WTC11 (cell line): Measurements from ENCODE around the gene HSH2D. TPM values are rescaled to one million over a fixed set of nuclear protein-coding genes. Genes with fewer than 3 reads are reported as not detected.

Experiments
- ATAC-seq: fragments of 200-7000 bp; cut with Tn5 transposase; 2 replicates; pipeline ENCODE4 v1.10.0; 2021; ENCODE audit warnings: mild to moderate bottlenecking, moderate library complexity
- CTCF ChIA-PET: fragments of 300-600 bp; sonication (Branson Sonifier 250); formaldehyde crosslinking; loops from one replicate; lab custom pipeline; 2021; ENCODE audit warnings: antibody characterized with exemption; lab: Charles Lee
- POLR2A ChIA-PET: fragments of 350-600 bp; sonication (Branson Sonifier 250); formaldehyde crosslinking; loops from one replicate; lab custom pipeline; 2021; ENCODE audit warnings: antibody characterized with exemption; lab: Charles Lee
- DNase-seq: peaks from one replicate; pipeline ENCODE4 v3.0.0; 2021; ENCODE audit warnings: low spot score
- H3K27ac Mint-ChIP-seq: 2 replicates; pipeline ENCODE4 v1.8.0; 2021; ENCODE audit warnings: mixed read lengths
- H3K27me3 Mint-ChIP-seq: 2 replicates; pipeline ENCODE4 v1.8.0; 2021; ENCODE audit warnings: low read depth, mild to moderate bottlenecking, moderate library complexity, mixed read lengths
- H3K36me3 Mint-ChIP-seq: 2 replicates; pipeline ENCODE4 v1.8.0; 2021; ENCODE audit warnings: mixed read lengths
- H3K4me1 Mint-ChIP-seq: 2 replicates; pipeline ENCODE4 v1.8.0; 2022; ENCODE audit warnings: mixed read lengths
- H3K4me3 Mint-ChIP-seq: 2 replicates; pipeline ENCODE4 v1.8.0; 2021; ENCODE audit warnings: mild to moderate bottlenecking, moderate library complexity, mixed read lengths
- H3K9me3 Mint-ChIP-seq: 2 replicates; pipeline ENCODE4 v1.8.0; 2021; ENCODE audit warnings: mixed read lengths
- ATF1 ChIP-seq: sonication (generic); formaldehyde crosslinking; IDR thresholded peaks from 2 replicates; pipeline ENCODE4 v1.8.1; 2023; ENCODE audit warnings: mild to moderate bottlenecking, moderate library complexity, missing genetic modification reagents
- EMX1 ChIP-seq: fragments of 250-450 bp; sonication (Bioruptor Pico); IDR thresholded peaks from 2 replicates; pipeline ENCODE4 v1.8.0; 2021; ENCODE audit warnings: mild to moderate bottlenecking
- FOXK1 ChIP-seq: sonication (generic); formaldehyde crosslinking; IDR thresholded peaks from 2 replicates; pipeline ENCODE4 v1.8.0; 2022; ENCODE audit warnings: mild to moderate bottlenecking, moderate library complexity, missing genetic modification reagents
- GTF2I ChIP-seq: fragments of 250-450 bp; sonication (Bioruptor Pico); conservative IDR thresholded peaks from 2 replicates; pipeline ENCODE4 v1.4.0; 2021; ENCODE audit warnings: mild to moderate bottlenecking
- HMGA2 ChIP-seq: fragments of 250-450 bp; sonication (Bioruptor Pico); IDR thresholded peaks from 2 replicates; pipeline ENCODE4 v1.4.0; 2021; ENCODE audit warnings: mild to moderate bottlenecking, moderate library complexity
- JAZF1 ChIP-seq: fragments of 250-450 bp; sonication (Bioruptor Pico); IDR thresholded peaks from 2 replicates; pipeline ENCODE4 v1.9.0; 2021; ENCODE audit warnings: moderate library complexity, mild to moderate bottlenecking, inconsistent platforms
- JUN ChIP-seq: sonication (generic); formaldehyde crosslinking; IDR thresholded peaks from 2 replicates; pipeline ENCODE4 v1.8.0; 2023; ENCODE audit warnings: mild to moderate bottlenecking, missing genetic modification reagents
- NR3C1 ChIP-seq: sonication (generic); formaldehyde crosslinking; conservative IDR thresholded peaks from 2 replicates; pipeline ENCODE4 v1.8.1; 2023; ENCODE audit warnings: low read depth, mild to moderate bottlenecking, missing genetic modification reagents
- RORB ChIP-seq: fragments of 250-450 bp; sonication (Bioruptor Pico); IDR thresholded peaks from 2 replicates; pipeline ENCODE4 v1.9.0; 2021; ENCODE audit warnings: mild to moderate bottlenecking
- STAT6 ChIP-seq: sonication (generic); formaldehyde crosslinking; conservative IDR thresholded peaks from 2 replicates; pipeline ENCODE4 v1.8.1; 2023; ENCODE audit warnings: mild to moderate bottlenecking, low read depth, missing genetic modification reagents, moderate library complexity
- USF1 ChIP-seq: sonication (generic); formaldehyde crosslinking; IDR thresholded peaks from 2 replicates; pipeline ENCODE4 v1.8.0; 2022; ENCODE audit warnings: mild to moderate bottlenecking, missing genetic modification reagents
- ZNF138 ChIP-seq: sonication (generic); formaldehyde crosslinking; conservative IDR thresholded peaks from 2 replicates; pipeline ENCODE4 v1.8.1; 2022; ENCODE audit warnings: mild to moderate bottlenecking, moderate library complexity, missing genetic modification reagents
- ZNF396 ChIP-seq: fragments of 250-450 bp; sonication (Bioruptor Pico); IDR thresholded peaks from 2 replicates; pipeline ENCODE4 v1.8.0; 2021; ENCODE audit warnings: mild to moderate bottlenecking, moderate library complexity, borderline replicate concordance
- ZNF671 ChIP-seq: fragments of 250-450 bp; sonication (Bioruptor Pico); IDR thresholded peaks from 2 replicates; pipeline ENCODE4 v1.8.0; 2021; ENCODE audit warnings: mild to moderate bottlenecking
- total RNA-seq: library from RNA; stranded (reverse); gene quantifications from 3 replicates; pipeline ENCODE4 v1.2.3, GENCODE V29; 2021
- TF ChIP-seq, protein P1 (sequence below): sonication (generic); formaldehyde crosslinking; IDR thresholded peaks from 2 replicates; pipeline ENCODE4 v1.8.1; 2023; ENCODE audit warnings: mild to moderate bottlenecking, missing genetic modification reagents, moderate library complexity
- TF ChIP-seq, protein P2 (sequence below): sonication (generic); formaldehyde crosslinking; IDR thresholded peaks from 2 replicates; pipeline ENCODE4 v1.8.0; 2022; ENCODE audit warnings: mild to moderate bottlenecking, missing genetic modification reagents
- TF ChIP-seq, protein P3 (sequence below): sonication (generic); formaldehyde crosslinking; conservative IDR thresholded peaks from 2 replicates; pipeline ENCODE4 v1.8.1; 2022; ENCODE audit warnings: mild to moderate bottlenecking, missing genetic modification reagents
- TF ChIP-seq, protein P4 (sequence below): sonication (generic); formaldehyde crosslinking; IDR thresholded peaks from 2 replicates; pipeline ENCODE4 v1.8.1; 2022; ENCODE audit warnings: missing genetic modification reagents, borderline replicate concordance
- TF ChIP-seq, protein P5 (sequence below): sonication (generic); formaldehyde crosslinking; IDR thresholded peaks from 2 replicates; pipeline ENCODE4 v1.8.0; 2022; ENCODE audit warnings: missing genetic modification reagents

Gene HSH2D
- total RNA-seq, 1 experiment from 2014 or later, result 1.6 TPM

DNA sequence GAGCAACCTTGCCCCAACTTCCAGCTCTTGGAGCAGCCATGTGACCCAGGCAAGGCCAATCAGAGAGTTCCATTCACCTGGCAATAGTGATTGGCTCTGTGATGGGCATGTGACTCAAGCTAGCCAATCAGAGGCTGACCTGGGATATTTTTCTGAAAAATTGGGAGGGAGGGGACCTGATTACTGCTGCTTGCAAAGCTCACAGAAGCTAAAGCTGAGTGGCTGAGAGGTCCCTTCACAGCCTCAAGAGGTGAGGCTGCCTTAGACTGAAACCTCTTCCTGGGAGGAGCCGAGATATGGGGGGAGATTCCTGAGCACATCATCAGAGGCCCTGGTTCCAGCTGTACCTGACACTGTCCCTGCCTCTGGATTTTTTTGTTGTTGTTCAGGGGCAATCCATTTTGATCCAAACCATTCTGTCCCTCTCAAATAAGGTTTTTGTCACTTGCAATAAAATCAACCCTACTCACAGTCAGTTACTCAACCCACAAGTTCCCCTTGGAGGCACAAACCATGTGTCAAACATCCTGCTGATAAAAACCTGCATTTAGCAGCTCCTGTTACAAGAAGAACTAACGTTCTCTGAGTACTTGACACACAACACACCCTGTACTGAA, 25.1 kb downstream of the HSH2D start:
- no peak overlapping the region for H3K27ac Mint-ChIP-seq
- POLR2A ChIA-PET, result interaction anchor here (0.7 kb wide), 1 partner anchor 1060 kb away, joined by 3 read pairs; no protein-coding TSS in a partner anchor
- no peak overlapping the region for H3K4me3 Mint-ChIP-seq
- peaks cover 5% of the 10 kb centered on the region for H3K27me3 Mint-ChIP-seq
- TF ChIP-seq, protein P1, sequence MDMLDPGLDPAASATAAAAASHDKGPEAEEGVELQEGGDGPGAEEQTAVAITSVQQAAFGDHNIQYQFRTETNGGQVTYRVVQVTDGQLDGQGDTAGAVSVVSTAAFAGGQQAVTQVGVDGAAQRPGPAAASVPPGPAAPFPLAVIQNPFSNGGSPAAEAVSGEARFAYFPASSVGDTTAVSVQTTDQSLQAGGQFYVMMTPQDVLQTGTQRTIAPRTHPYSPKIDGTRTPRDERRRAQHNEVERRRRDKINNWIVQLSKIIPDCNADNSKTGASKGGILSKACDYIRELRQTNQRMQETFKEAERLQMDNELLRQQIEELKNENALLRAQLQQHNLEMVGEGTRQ, result peak; percentile 71
- peak; percentile 65 for TF ChIP-seq USF1 (CRISPR knock-in tag)
- TF ChIP-seq EMX1 (CRISPR knock-in tag), result no peak
- CTCF ChIA-PET, result interaction anchor here (2.2 kb wide), 1 partner anchor 17 kb away, joined by 9 read pairs; the partner anchor contains the start of gene FAM32A
- H3K9me3 Mint-ChIP-seq, result no peaks in the 10 kb centered on the region
- H3K4me1 Mint-ChIP-seq, result no peaks in the 10 kb centered on the region
- ATAC-seq (no peak), DNase-seq (no peak)
- no peaks in the 10 kb centered on the region for H3K36me3 Mint-ChIP-seq

GRCh38 chr19:16170134-16170533, 26.6 kb downstream of the HSH2D start:
- peaks cover 2% of the 10 kb centered on the region; the same call in 1 of the 2 replicates for H3K9me3 Mint-ChIP-seq
- H3K27me3 Mint-ChIP-seq, result peaks cover 5% of the 10 kb centered on the region
- ChIA-PET CTCF (interaction anchor here (0.7 to 2.2 kb wide), 3 partner anchors 15 to 184 kb away, joined by 3 to 9 read pairs (median 3); partner anchors contain the start of gene FAM32A), POLR2A (no interaction called here)
- H3K4me1 Mint-ChIP-seq, result no peaks in the 10 kb centered on the region
- H3K27ac Mint-ChIP-seq, result no peak overlapping the region
- H3K36me3 Mint-ChIP-seq, result no peaks in the 10 kb centered on the region
- TF ChIP-seq ZNF671 (CRISPR knock-in tag) (no peak), ZNF396 (CRISPR knock-in tag) (no peak), JUN (no peak), HMGA2 (CRISPR knock-in tag) (no peak), GTF2I (CRISPR knock-in tag) (no peak), ZNF138 (CRISPR knock-in tag) (no peak), RORB (CRISPR knock-in tag) (no peak), ATF1 (no peak), NR3C1 (CRISPR knock-in tag) (no peak), STAT6 (no peak), FOXK1 (CRISPR knock-in tag) (no peak), JAZF1 (CRISPR knock-in tag) (no peak)
- TF ChIP-seq, protein P2, sequence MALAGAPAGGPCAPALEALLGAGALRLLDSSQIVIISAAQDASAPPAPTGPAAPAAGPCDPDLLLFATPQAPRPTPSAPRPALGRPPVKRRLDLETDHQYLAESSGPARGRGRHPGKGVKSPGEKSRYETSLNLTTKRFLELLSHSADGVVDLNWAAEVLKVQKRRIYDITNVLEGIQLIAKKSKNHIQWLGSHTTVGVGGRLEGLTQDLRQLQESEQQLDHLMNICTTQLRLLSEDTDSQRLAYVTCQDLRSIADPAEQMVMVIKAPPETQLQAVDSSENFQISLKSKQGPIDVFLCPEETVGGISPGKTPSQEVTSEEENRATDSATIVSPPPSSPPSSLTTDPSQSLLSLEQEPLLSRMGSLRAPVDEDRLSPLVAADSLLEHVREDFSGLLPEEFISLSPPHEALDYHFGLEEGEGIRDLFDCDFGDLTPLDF (CRISPR knock-in tag), result no peak
- TF ChIP-seq, protein P3, sequence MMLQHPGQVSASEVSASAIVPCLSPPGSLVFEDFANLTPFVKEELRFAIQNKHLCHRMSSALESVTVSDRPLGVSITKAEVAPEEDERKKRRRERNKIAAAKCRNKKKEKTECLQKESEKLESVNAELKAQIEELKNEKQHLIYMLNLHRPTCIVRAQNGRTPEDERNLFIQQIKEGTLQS (CRISPR knock-in tag), result no peak
- TF ChIP-seq, protein P4, sequence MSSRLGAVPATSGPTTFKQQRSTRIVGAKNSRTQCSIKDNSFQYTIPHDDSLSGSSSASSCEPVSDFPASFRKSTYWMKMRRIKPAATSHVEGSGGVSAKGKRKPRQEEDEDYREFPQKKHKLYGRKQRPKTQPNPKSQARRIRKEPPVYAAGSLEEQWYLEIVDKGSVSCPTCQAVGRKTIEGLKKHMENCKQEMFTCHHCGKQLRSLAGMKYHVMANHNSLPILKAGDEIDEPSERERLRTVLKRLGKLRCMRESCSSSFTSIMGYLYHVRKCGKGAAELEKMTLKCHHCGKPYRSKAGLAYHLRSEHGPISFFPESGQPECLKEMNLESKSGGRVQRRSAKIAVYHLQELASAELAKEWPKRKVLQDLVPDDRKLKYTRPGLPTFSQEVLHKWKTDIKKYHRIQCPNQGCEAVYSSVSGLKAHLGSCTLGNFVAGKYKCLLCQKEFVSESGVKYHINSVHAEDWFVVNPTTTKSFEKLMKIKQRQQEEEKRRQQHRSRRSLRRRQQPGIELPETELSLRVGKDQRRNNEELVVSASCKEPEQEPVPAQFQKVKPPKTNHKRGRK (CRISPR knock-in tag), result no peak
- TF ChIP-seq, protein P5, sequence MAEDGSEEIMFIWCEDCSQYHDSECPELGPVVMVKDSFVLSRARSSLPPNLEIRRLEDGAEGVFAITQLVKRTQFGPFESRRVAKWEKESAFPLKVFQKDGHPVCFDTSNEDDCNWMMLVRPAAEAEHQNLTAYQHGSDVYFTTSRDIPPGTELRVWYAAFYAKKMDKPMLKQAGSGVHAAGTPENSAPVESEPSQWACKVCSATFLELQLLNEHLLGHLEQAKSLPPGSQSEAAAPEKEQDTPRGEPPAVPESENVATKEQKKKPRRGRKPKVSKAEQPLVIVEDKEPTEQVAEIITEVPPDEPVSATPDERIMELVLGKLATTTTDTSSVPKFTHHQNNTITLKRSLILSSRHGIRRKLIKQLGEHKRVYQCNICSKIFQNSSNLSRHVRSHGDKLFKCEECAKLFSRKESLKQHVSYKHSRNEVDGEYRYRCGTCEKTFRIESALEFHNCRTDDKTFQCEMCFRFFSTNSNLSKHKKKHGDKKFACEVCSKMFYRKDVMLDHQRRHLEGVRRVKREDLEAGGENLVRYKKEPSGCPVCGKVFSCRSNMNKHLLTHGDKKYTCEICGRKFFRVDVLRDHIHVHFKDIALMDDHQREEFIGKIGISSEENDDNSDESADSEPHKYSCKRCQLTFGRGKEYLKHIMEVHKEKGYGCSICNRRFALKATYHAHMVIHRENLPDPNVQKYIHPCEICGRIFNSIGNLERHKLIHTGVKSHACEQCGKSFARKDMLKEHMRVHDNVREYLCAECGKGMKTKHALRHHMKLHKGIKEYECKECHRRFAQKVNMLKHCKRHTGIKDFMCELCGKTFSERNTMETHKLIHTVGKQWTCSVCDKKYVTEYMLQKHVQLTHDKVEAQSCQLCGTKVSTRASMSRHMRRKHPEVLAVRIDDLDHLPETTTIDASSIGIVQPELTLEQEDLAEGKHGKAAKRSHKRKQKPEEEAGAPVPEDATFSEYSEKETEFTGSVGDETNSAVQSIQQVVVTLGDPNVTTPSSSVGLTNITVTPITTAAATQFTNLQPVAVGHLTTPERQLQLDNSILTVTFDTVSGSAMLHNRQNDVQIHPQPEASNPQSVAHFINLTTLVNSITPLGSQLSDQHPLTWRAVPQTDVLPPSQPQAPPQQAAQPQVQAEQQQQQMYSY (CRISPR knock-in tag), result no peak
- no peak for DNase-seq
- no peak overlapping the region for H3K4me3 Mint-ChIP-seq
- ATAC-seq, result no peak
